Colonic mucosa (tissue), 4 donors: Measurements from ENCODE around the gene PLSCR2. TPM values are rescaled to one million over a fixed set of nuclear protein-coding genes. Genes with fewer than 3 reads are reported as not detected.

Experiments
- DNase-seq: peaks from one replicate; pipeline ENCODE4 v3.0.0-alpha.2; 2020
- H3K27ac ChIP-seq: fragments of 200-600 bp; one replicate; pipeline ENCODE4 v1.8.0; 2021
- H3K27me3 ChIP-seq: fragments of 200-600 bp; one replicate; pipeline ENCODE4 v1.8.0; 2021
- H3K36me3 ChIP-seq: fragments of 200-600 bp; one replicate; pipeline ENCODE4 v1.8.0; 2021
- H3K4me1 ChIP-seq: fragments of 200-600 bp; one replicate; pipeline ENCODE4 v1.8.0; 2021; ENCODE audit warnings: mild to moderate bottlenecking
- H3K4me3 ChIP-seq: fragments of 200-600 bp; one replicate; pipeline ENCODE4 v1.8.0; 2021
- H3K9ac ChIP-seq, 2 donors: one replicate each; pipeline ENCODE4 v1.7.0; 2013; ENCODE audit warnings: control low read depth in 2 of 2, low read depth in 2 of 2, low read length in 2 of 2
- H3K9me3 ChIP-seq: fragments of 200-600 bp; one replicate; pipeline ENCODE4 v1.8.0; 2021
- intact Hi-C: fragments of 100-400 bp; cut with DNase I; formaldehyde crosslinking; loops from one replicate; pipeline ENCODE4 v1.14.1; 2022
- total RNA-seq, 2 donors: library from RNA; stranded (reverse); fragmentation: NEBNext Ultra II Directional in 1 of 2; extraction: Animal tissue kit (Norgen Biotek cat#: 25700) in 1 of 2; gene quantifications; one replicate each; pipeline ENCODE4 v1.2.1, GENCODE V29; 2021
- TF ChIP-seq, protein P1 (sequence below): fragments of 200-600 bp; IDR thresholded peaks from one replicate; pipeline ENCODE4 v1.8.0; 2022; ENCODE audit warnings: antibody characterized with exemption, mild to moderate bottlenecking
- donor health status: healthy.
- donor health status: DM: no; HTN: no; CAD: no.
- donor health status: DM: no; HTN: no; CAD: no.

Gene PLSCR2
- total RNA-seq, 2 donors from 2014 or later, result 0.90 to 0.94 TPM

DNA sequence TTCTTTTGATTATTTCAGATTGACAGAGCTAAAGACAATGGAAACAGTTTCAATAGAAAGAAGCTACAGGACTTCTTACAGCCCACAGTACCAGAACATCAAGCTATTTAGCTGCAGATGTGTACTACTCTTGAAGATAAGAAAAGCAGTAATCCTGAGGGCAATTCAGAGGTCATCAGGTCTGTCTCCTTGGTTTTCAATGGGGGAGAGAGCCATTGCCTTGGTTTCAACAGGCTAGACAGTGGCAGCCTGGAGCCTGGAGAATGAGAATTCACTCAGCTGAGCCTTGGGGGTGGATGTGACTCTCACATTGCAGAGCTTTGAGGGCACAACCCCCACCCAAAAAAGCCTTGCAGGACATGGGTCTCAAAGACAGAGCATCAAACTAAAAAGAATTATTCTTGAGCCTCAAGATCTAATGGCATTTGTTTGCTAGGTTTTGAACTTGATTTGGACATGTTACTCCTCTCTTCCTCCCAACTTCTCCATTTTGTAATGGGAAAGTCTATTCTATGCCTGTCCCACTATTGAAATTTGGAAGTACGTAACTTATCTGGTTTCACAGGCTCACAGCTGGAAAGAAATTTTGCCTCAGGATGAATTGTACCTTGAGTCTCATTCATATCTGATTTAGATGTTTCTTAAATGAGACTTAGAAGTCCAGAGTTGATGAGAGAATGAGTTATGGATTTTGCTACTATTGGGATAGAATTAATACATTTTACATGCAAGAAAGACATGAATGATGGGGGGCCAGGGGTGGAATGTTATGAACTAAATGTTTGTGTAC lies 38.2 kb upstream of the PLSCR2 start:
- intact Hi-C loops, result no loop called here
- Histone ChIP-seq H3K9ac (peak overlapping the region in 1 of 2 donors; percentile 3), H3K27ac (peak overlapping the region; percentile 72), H3K9me3 (no peaks in the 10 kb centered on the region), H3K4me3 (no peak overlapping the region), H3K27me3 (no peaks in the 10 kb centered on the region), H3K36me3 (no peaks in the 10 kb centered on the region), H3K4me1 (peaks cover 7% of the 10 kb centered on the region)
- TF ChIP-seq, protein P1, sequence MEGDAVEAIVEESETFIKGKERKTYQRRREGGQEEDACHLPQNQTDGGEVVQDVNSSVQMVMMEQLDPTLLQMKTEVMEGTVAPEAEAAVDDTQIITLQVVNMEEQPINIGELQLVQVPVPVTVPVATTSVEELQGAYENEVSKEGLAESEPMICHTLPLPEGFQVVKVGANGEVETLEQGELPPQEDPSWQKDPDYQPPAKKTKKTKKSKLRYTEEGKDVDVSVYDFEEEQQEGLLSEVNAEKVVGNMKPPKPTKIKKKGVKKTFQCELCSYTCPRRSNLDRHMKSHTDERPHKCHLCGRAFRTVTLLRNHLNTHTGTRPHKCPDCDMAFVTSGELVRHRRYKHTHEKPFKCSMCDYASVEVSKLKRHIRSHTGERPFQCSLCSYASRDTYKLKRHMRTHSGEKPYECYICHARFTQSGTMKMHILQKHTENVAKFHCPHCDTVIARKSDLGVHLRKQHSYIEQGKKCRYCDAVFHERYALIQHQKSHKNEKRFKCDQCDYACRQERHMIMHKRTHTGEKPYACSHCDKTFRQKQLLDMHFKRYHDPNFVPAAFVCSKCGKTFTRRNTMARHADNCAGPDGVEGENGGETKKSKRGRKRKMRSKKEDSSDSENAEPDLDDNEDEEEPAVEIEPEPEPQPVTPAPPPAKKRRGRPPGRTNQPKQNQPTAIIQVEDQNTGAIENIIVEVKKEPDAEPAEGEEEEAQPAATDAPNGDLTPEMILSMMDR, result no peak
- DNase-seq, result no peak

DNA sequence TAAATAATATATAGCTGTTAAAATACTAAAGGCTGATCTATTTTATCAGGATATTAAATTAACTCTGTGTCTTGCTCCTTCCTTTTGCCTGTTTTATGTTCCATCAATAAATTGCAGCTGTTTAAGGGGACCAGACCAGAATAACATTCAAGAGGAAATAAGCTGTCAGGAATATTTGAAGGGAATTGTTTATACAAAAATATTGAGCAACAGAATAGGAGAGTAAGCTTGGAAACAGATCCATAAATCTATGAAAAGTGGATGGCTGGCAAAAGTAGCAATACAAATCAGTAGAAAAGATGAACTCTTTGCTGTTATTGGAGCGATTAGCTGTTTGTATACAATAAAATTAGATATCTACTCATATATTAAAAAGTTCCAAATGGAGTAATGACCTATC lies 36.2 kb upstream of the PLSCR2 start:
- Histone ChIP-seq H3K36me3 (no peaks in the 10 kb centered on the region), H3K4me1 (peaks cover 6% of the 10 kb centered on the region), H3K4me3 (no peak overlapping the region), H3K27ac (peak overlapping the region; percentile 72), H3K9ac (no peak overlapping the region), H3K9me3 (no peaks in the 10 kb centered on the region), H3K27me3 (no peaks in the 10 kb centered on the region)
- TF ChIP-seq, protein P1, result no peak
- intact Hi-C loops, result no loop called here
- DNase-seq, result no peak

DNA sequence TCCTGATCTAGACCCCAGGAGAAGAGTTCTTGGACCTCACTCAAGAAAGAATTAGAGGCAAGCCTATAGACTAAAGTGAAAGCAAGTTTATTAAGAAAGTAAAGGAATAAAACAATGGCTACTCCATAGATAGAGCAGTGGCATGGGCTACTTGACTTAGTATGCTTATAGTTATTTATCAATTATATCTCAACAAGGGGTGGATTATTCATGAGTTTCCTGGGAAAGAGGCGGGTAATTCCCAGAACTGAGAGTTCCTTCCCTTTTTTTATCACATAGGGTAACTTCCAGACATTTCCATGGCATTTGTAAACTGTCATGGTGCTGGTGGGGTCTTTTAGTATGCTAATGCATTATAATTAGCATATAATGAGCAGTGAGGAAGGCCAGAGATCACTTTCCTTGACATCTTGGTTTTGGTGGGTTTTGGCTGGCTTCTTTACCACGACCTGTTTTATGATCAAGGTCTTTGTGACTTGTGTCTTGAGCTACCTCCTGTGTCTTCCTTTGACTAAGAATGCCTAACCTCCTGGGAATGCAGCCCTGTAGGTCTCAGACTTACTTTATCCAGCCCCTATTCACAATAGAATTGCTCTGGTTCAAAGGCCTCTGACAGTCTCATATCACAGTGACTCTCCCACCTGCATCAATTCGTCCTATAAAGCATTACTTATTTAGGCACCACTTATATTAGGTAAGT lies 35.3 kb upstream of the PLSCR2 start:
- Histone ChIP-seq H3K36me3 (no peaks in the 10 kb centered on the region), H3K4me1 (peaks cover 6% of the 10 kb centered on the region), H3K4me3 (no peak overlapping the region), H3K9ac (no peak overlapping the region), H3K9me3 (no peaks in the 10 kb centered on the region), H3K27me3 (no peaks in the 10 kb centered on the region), H3K27ac (peak overlapping the region; percentile 72)
- TF ChIP-seq, protein P1, result no peak
- intact Hi-C loops, result no loop called here
- DNase-seq, result no peak

DNA sequence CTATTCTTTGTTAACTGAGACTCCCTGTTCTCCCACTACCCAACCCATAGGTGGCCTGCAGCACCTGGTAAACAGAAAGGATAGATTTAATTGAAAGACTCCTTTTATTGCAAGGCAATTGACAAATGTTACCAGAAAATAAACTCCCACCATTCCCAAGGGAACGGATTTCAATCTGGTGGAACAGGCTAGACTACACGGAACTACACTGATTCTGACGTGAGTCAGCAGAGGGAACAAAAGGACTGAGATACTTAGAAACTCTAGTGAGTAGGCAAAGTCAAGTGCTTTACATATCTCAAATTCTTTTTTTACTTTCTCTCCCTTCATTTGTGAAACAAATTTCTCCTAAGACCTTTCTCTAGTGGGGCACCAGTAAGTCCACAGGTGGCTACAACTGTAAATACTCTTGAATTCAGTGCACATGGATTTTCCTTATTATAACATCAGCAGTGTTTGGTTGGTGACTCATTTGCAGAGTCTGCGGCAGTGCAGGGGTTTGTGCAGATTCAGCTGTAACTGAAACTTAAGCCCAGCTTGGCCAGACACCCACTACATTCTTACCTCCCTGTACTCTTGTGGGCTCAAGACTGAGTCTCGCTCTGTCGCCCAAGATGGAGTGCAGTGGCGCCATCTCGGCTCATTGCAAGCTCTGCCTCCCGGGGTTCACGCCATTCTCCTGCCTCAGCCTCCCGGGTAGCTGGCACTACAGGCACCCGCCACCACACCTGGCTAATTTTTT lies 34.3 kb upstream of the PLSCR2 start:
- Histone ChIP-seq H3K36me3 (no peaks in the 10 kb centered on the region), H3K4me1 (peaks cover 6% of the 10 kb centered on the region), H3K9me3 (no peaks in the 10 kb centered on the region), H3K9ac (peak overlapping the region in 1 of 2 donors; percentile 66), H3K27me3 (no peaks in the 10 kb centered on the region), H3K27ac (peak overlapping the region; percentile 72), H3K4me3 (no peak overlapping the region)
- intact Hi-C loops, result no loop called here
- TF ChIP-seq, protein P1, result no peak
- peak; percentile 65 for DNase-seq

- Histone ChIP-seq H3K4me1 (peaks cover 6% of the 10 kb centered on the region), H3K27me3 (no peaks in the 10 kb centered on the region), H3K9ac (no peak overlapping the region), H3K9me3 (no peaks in the 10 kb centered on the region), H3K4me3 (no peak overlapping the region), H3K36me3 (no peaks in the 10 kb centered on the region), H3K27ac (peak overlapping the region; percentile 72)
- no peak for DNase-seq
- TF ChIP-seq, protein P1, result no peak
- intact Hi-C loops, result no loop called here
Measured at GRCh38 chr3:146502887-146503460, 33.6 kb upstream of the PLSCR2 start.
